Tibial nerve (tissue), 4 donors: ENCODE data around the gene TECPR1. TPM values are rescaled to one million over a fixed set of nuclear protein-coding genes. Genes with fewer than 3 reads are reported as not detected.
A peak's percentile ranks its signal among the peaks of the same experiment; 100 is the strongest.

Source experiments
- DNase-seq, 2 donors: peaks; one replicate each; pipeline ENCODE4 v3.0.0-alpha.2; 2019; ENCODE audit warnings: low spot score in 2 of 2
- H3K27ac ChIP-seq, 4 donors: fragments of 200-600 bp; sonication (generic) in 3 of 4; one replicate each; pipeline ENCODE4 v1.5.1; 2017 to 2019; ENCODE audit warnings: mild to moderate bottlenecking in 1 of 4
- H3K27me3 ChIP-seq, 2 donors: fragments of 200-600 bp; sonication (generic) in 1 of 2; one replicate each; pipeline versions ENCODE4 v1.5.1 to v1.6.0; 2017 to 2019
- H3K36me3 ChIP-seq, 3 donors: fragments of 200-600 bp; sonication (generic); one replicate each; pipeline ENCODE4 v1.5.1; 2018 to 2019
- H3K4me1 ChIP-seq, 4 donors: fragments of 200-600 bp; sonication (generic) in 3 of 4; one replicate each; pipeline ENCODE4 v1.5.1; 2017 to 2019
- H3K4me3 ChIP-seq, 4 donors: fragments of 200-600 bp; sonication (generic) in 3 of 4; one replicate each; pipeline ENCODE4 v1.5.1; 2017 to 2019; ENCODE audit warnings: mild to moderate bottlenecking in 1 of 4, moderate library complexity in 1 of 4
- H3K9me3 ChIP-seq, 4 donors: fragments of 200-600 bp; sonication (generic) in 3 of 4; one replicate each; pipeline ENCODE4 v1.5.1; 2017 to 2019
- CTCF ChIP-seq, 5 experiments: fragments of 200-600 bp in 3 of 5; fragments of 450-650 bp in 2 of 5; sonication (generic) in 3 of 5; IDR thresholded peaks; one replicate each; pipeline ENCODE4 v1.5.1; 2016 to 2019; ENCODE audit warnings: antibody characterized with exemption in 5 of 5, mild to moderate bottlenecking in 3 of 5, moderate library complexity in 2 of 5
- EP300 ChIP-seq, 2 donors: sonication (generic); formaldehyde crosslinking; IDR thresholded peaks; one replicate each; pipeline ENCODE4 v1.6.1; 2017; ENCODE audit warnings: antibody characterized with exemption in 2 of 2, mild to moderate bottlenecking in 1 of 2
- POLR2A ChIP-seq, 2 donors: fragments of 450-650 bp; IDR thresholded peaks; one replicate each; pipeline ENCODE4 v1.6.1; 2017; ENCODE audit warnings: antibody characterized with exemption in 2 of 2, mild to moderate bottlenecking in 2 of 2, moderate library complexity in 2 of 2
- whole genome bisulfite sequencing, 2 donors: methylation state at CpG; one replicate each; pipeline ENCODE4 v1.1.5; 2018; 5-methylcytosine and 5-hydroxymethylcytosine counted together
- total RNA-seq, 4 donors: library from RNA; depleted of rRNA; stranded (reverse); fragments of >200 nt; gene quantifications; one replicate each; pipeline ENCODE4 v1.1.0, GENCODE V29; 2016

TECPR1 gene
- total RNA-seq, 4 donors from 2014 or later = 30.8 to 72.6 (median 41.2) TPM

GRCh38 chr7:98283887-98284222 is 31.8 kb upstream of the TECPR1 start:
- Histone ChIP-seq H3K9me3 (no peaks in the 10 kb centered on the region), H3K4me3 (peak overlapping the region; percentile 36 to 100 (median 96)), H3K36me3 (peaks cover 0 to 22% (median 0%) of the 10 kb centered on the region in 3 donors), H3K27me3 (no peaks in the 10 kb centered on the region), H3K27ac (peak overlapping the region; percentile 63 to 99 (median 99)), H3K4me1 (peaks cover 0 to 72% (median 56%) of the 10 kb centered on the region in 4 donors)
- 67% methylated on average over 8 of the region's 8 CpGs; no CpG with 5 or more reads in 1 of the 2 donors for WGBS, 2 donors
- TF ChIP-seq EP300 (IDR thresholded peaks at IDR 0.05) (no peak), POLR2A (IDR thresholded peaks at IDR 0.05) (no peak), CTCF (IDR thresholded peaks at IDR 0.05) (no peak)
- no peak for DNase-seq

- peak overlapping the region; percentile 77 to 100 (median 96) for H3K4me3 ChIP-seq
- peaks cover 0 to 67% (median 55%) of the 10 kb centered on the region in 4 donors for H3K4me1 ChIP-seq
- H3K27me3 ChIP-seq = no peaks in the 10 kb centered on the region
- peak overlapping the region; percentile 96 to 99 (median 99) for H3K27ac ChIP-seq
- DNase-seq = peak in 1 of 2 donors; percentile 61
- no peaks in the 10 kb centered on the region for H3K9me3 ChIP-seq
- WGBS, 2 donors = 57% methylated on average over 19 of the region's 19 CpGs
- H3K36me3 ChIP-seq = peaks cover 0 to 17% (median 0%) of the 10 kb centered on the region in 3 donors
- TF ChIP-seq CTCF (IDR thresholded peaks at IDR 0.05) = no peak
- peak in 1 of 2 donors; percentile 82 for TF ChIP-seq EP300 (IDR thresholded peaks at IDR 0.05)
- TF ChIP-seq POLR2A (IDR thresholded peaks at IDR 0.05) = peak in 1 of 2 donors; percentile 39
Observed at GRCh38 chr7:98283127-98283886, 31.3 kb upstream of the TECPR1 start.

DNA sequence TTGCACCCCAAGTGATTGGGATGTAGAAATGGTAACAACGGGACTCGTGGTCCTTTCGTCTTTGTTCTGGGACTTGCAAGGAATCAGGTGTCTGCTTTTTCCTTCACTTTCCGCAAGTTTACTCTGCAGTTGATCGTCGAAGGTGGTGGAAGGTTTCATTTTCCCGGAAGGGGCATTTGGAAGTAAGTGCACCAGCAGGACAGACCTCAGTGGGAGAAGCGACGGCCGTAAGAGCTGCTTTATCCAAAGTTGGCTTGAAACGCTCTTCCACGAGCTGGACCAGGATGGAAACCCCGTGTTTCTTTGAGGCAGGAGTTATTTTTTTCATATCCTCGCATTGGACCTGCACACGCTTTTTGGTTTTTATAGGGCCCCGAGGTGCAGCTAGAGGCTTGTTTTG is 30.7 kb upstream of the TECPR1 start:
- Histone ChIP-seq H3K4me3 (peak overlapping the region; percentile 77 to 100 (median 96)), H3K9me3 (no peaks in the 10 kb centered on the region), H3K27me3 (no peaks in the 10 kb centered on the region), H3K27ac (peak overlapping the region; percentile 96 to 99 (median 99)), H3K4me1 (peaks cover 0 to 61% (median 49%) of the 10 kb centered on the region in 4 donors), H3K36me3 (peaks cover 0 to 11% (median 0%) of the 10 kb centered on the region in 3 donors)
- DNase-seq = no peak
- no peak for TF ChIP-seq POLR2A (IDR thresholded peaks at IDR 0.05)
- no peak for TF ChIP-seq EP300 (IDR thresholded peaks at IDR 0.05)
- no peak for TF ChIP-seq CTCF (IDR thresholded peaks at IDR 0.05)
- WGBS, 2 donors = 25 to 31% methylated on average over 15 to 16 of the region's 16 CpGs

- DNase-seq = peak; percentile 26 to 27
- WGBS, 2 donors = 1% methylated on average over 32 to 67 of the region's 77 CpGs
- H3K9me3 ChIP-seq = no peaks in the 10 kb centered on the region
- H3K4me1 ChIP-seq = peaks cover 0 to 54% (median 44%) of the 10 kb centered on the region in 4 donors
- H3K36me3 ChIP-seq = peaks cover 0 to 7% (median 0%) of the 10 kb centered on the region in 3 donors
- H3K27me3 ChIP-seq = no peaks in the 10 kb centered on the region
- TF ChIP-seq EP300 (IDR thresholded peaks at IDR 0.05) (no peak), POLR2A (IDR thresholded peaks at IDR 0.05) (peak in 1 of 2 donors; percentile 4), CTCF (IDR thresholded peaks at IDR 0.05) (no peak)
- H3K27ac ChIP-seq = peak overlapping the region; percentile 96 to 99 (median 99)
- peak overlapping the region; percentile 77 to 100 (median 96) for H3K4me3 ChIP-seq
Observed at GRCh38 chr7:98281757-98282606, 29.9 kb upstream of the TECPR1 start.
